ENCODE data around the gene SLC12A5.

SLC12A5 gene

GRCh38 chr20:46049190-46049589, 20.2 kb downstream of the SLC12A5 start:
- Histone ChIP-seq H3K4me3 (ENCODE audit: low read depth in 1 of 2, low read length in 2 of 2) (no peak overlapping the region), H3K27me3 (ENCODE audit: low read depth, low read length) (peaks cover 3% of the 10 kb centered on the region), H3K27ac (ENCODE audit: low read length) (no peak overlapping the region), H3K9me3 (ENCODE audit: control insufficient read depth in 1 of 2, low read length in 2 of 2) (no peaks in the 10 kb centered on the region), H3K36me3 (ENCODE audit: control insufficient read depth in 1 of 2, insufficient read depth in 2 of 2, low read length in 2 of 2) (no peaks in the 10 kb centered on the region), H3K4me1 (ENCODE audit: control insufficient read depth in 1 of 2, insufficient read depth in 2 of 2, low read length in 2 of 2) (no peaks in the 10 kb centered on the region)

- H3K36me3 ChIP-seq (ENCODE audit: control insufficient read depth in 1 of 2, insufficient read depth in 2 of 2, low read length in 2 of 2), result no peaks in the 10 kb centered on the region
- no peak overlapping the region for H3K4me3 ChIP-seq (ENCODE audit: low read depth in 1 of 2, low read length in 2 of 2)
- H3K4me1 ChIP-seq (ENCODE audit: control insufficient read depth in 1 of 2, insufficient read depth in 2 of 2, low read length in 2 of 2), result no peaks in the 10 kb centered on the region
- no peaks in the 10 kb centered on the region for H3K9me3 ChIP-seq (ENCODE audit: control insufficient read depth in 1 of 2, low read length in 2 of 2)
- peaks cover 3% of the 10 kb centered on the region for H3K27me3 ChIP-seq (ENCODE audit: low read depth, low read length)
- no peak overlapping the region for H3K27ac ChIP-seq (ENCODE audit: low read length)
Measured at GRCh38 chr20:46049815-46050214, 20.8 kb downstream of the SLC12A5 start.

GRCh38 chr20:46050444-46050843, 21.4 kb downstream of the SLC12A5 start:
- no peak overlapping the region for H3K4me3 ChIP-seq (ENCODE audit: low read depth in 1 of 2, low read length in 2 of 2)
- peaks cover 3% of the 10 kb centered on the region for H3K27me3 ChIP-seq (ENCODE audit: low read depth, low read length)
- H3K27ac ChIP-seq (ENCODE audit: low read length), result no peak overlapping the region
- no peaks in the 10 kb centered on the region for H3K9me3 ChIP-seq (ENCODE audit: control insufficient read depth in 1 of 2, low read length in 2 of 2)
- H3K4me1 ChIP-seq (ENCODE audit: control insufficient read depth in 1 of 2, insufficient read depth in 2 of 2, low read length in 2 of 2), result no peaks in the 10 kb centered on the region
- H3K36me3 ChIP-seq (ENCODE audit: control insufficient read depth in 1 of 2, insufficient read depth in 2 of 2, low read length in 2 of 2), result no peaks in the 10 kb centered on the region

GRCh38 chr20:46050885-46051284, 21.9 kb downstream of the SLC12A5 start:
- H3K36me3 ChIP-seq (ENCODE audit: control insufficient read depth in 1 of 2, insufficient read depth in 2 of 2, low read length in 2 of 2), result no peaks in the 10 kb centered on the region
- H3K27ac ChIP-seq (ENCODE audit: low read length), result no peak overlapping the region
- H3K4me1 ChIP-seq (ENCODE audit: control insufficient read depth in 1 of 2, insufficient read depth in 2 of 2, low read length in 2 of 2), result no peaks in the 10 kb centered on the region
- no peaks in the 10 kb centered on the region for H3K9me3 ChIP-seq (ENCODE audit: control insufficient read depth in 1 of 2, low read length in 2 of 2)
- peaks cover 3% of the 10 kb centered on the region for H3K27me3 ChIP-seq (ENCODE audit: low read depth, low read length)
- no peak overlapping the region for H3K4me3 ChIP-seq (ENCODE audit: low read depth in 1 of 2, low read length in 2 of 2)

- Histone ChIP-seq H3K36me3 (ENCODE audit: control insufficient read depth in 1 of 2, insufficient read depth in 2 of 2, low read length in 2 of 2) (no peaks in the 10 kb centered on the region), H3K4me1 (ENCODE audit: control insufficient read depth in 1 of 2, insufficient read depth in 2 of 2, low read length in 2 of 2) (peaks cover 0 to under 1% of the 10 kb centered on the region in 2 donors), H3K9me3 (ENCODE audit: control insufficient read depth in 1 of 2, low read length in 2 of 2) (no peaks in the 10 kb centered on the region), H3K27me3 (ENCODE audit: low read depth, low read length) (peaks cover 6% of the 10 kb centered on the region), H3K4me3 (ENCODE audit: low read depth in 1 of 2, low read length in 2 of 2) (no peak overlapping the region), H3K27ac (ENCODE audit: low read length) (no peak overlapping the region)
Measured at GRCh38 chr20:46051556-46052308, 22.7 kb downstream of the SLC12A5 start.

GRCh38 chr20:46053416-46053815, 24.4 kb downstream of the SLC12A5 start:
- peaks cover 8% of the 10 kb centered on the region for H3K27me3 ChIP-seq (ENCODE audit: low read depth, low read length)
- H3K4me1 ChIP-seq (ENCODE audit: control insufficient read depth in 1 of 2, insufficient read depth in 2 of 2, low read length in 2 of 2), result peaks cover under 1 to 17% of the 10 kb centered on the region in 2 donors
- H3K36me3 ChIP-seq (ENCODE audit: control insufficient read depth in 1 of 2, insufficient read depth in 2 of 2, low read length in 2 of 2), result no peaks in the 10 kb centered on the region
- no peaks in the 10 kb centered on the region for H3K9me3 ChIP-seq (ENCODE audit: control insufficient read depth in 1 of 2, low read length in 2 of 2)
- no peak overlapping the region for H3K4me3 ChIP-seq (ENCODE audit: low read depth in 1 of 2, low read length in 2 of 2)
- no peak overlapping the region for H3K27ac ChIP-seq (ENCODE audit: low read length)

GRCh38 chr20:46054606-46055005, 25.6 kb downstream of the SLC12A5 start:
- H3K4me1 ChIP-seq (ENCODE audit: control insufficient read depth in 1 of 2, insufficient read depth in 2 of 2, low read length in 2 of 2), result peaks cover 5 to 22% of the 10 kb centered on the region in 2 donors
- no peak overlapping the region for H3K27ac ChIP-seq (ENCODE audit: low read length)
- peaks cover 8% of the 10 kb centered on the region for H3K27me3 ChIP-seq (ENCODE audit: low read depth, low read length)
- no peaks in the 10 kb centered on the region for H3K9me3 ChIP-seq (ENCODE audit: control insufficient read depth in 1 of 2, low read length in 2 of 2)
- no peaks in the 10 kb centered on the region for H3K36me3 ChIP-seq (ENCODE audit: control insufficient read depth in 1 of 2, insufficient read depth in 2 of 2, low read length in 2 of 2)
- H3K4me3 ChIP-seq (ENCODE audit: low read depth in 1 of 2, low read length in 2 of 2), result no peak overlapping the region

- Histone ChIP-seq H3K9me3 (ENCODE audit: control insufficient read depth in 1 of 2, low read length in 2 of 2) (no peaks in the 10 kb centered on the region), H3K4me3 (ENCODE audit: low read depth in 1 of 2, low read length in 2 of 2) (no peak overlapping the region), H3K4me1 (ENCODE audit: control insufficient read depth in 1 of 2, insufficient read depth in 2 of 2, low read length in 2 of 2) (peaks cover 5 to 22% of the 10 kb centered on the region in 2 donors), H3K36me3 (ENCODE audit: control insufficient read depth in 1 of 2, insufficient read depth in 2 of 2, low read length in 2 of 2) (no peaks in the 10 kb centered on the region), H3K27ac (ENCODE audit: low read length) (no peak overlapping the region), H3K27me3 (ENCODE audit: low read depth, low read length) (peaks cover 8% of the 10 kb centered on the region)
Measured at GRCh38 chr20:46055269-46055668, 26.3 kb downstream of the SLC12A5 start.

- Histone ChIP-seq H3K27ac (ENCODE audit: low read length) (no peak overlapping the region), H3K4me3 (ENCODE audit: low read depth in 1 of 2, low read length in 2 of 2) (no peak overlapping the region), H3K36me3 (ENCODE audit: control insufficient read depth in 1 of 2, insufficient read depth in 2 of 2, low read length in 2 of 2) (peaks cover 3 to 8% of the 10 kb centered on the region in 2 donors), H3K9me3 (ENCODE audit: control insufficient read depth in 1 of 2, low read length in 2 of 2) (no peaks in the 10 kb centered on the region), H3K27me3 (ENCODE audit: low read depth, low read length) (peaks cover 8% of the 10 kb centered on the region), H3K4me1 (ENCODE audit: control insufficient read depth in 1 of 2, insufficient read depth in 2 of 2, low read length in 2 of 2) (peaks cover 5 to 28% of the 10 kb centered on the region in 2 donors)
Measured at GRCh38 chr20:46056027-46056833, 27.2 kb downstream of the SLC12A5 start.

- Histone ChIP-seq H3K27me3 (ENCODE audit: low read depth, low read length) (peaks cover 8% of the 10 kb centered on the region), H3K27ac (ENCODE audit: low read length) (no peak overlapping the region), H3K36me3 (ENCODE audit: control insufficient read depth in 1 of 2, insufficient read depth in 2 of 2, low read length in 2 of 2) (peaks cover 13 to 18% of the 10 kb centered on the region in 2 donors), H3K4me3 (ENCODE audit: low read depth in 1 of 2, low read length in 2 of 2) (peak overlapping the region in 1 of 2 donors; percentile 50), H3K4me1 (ENCODE audit: control insufficient read depth in 1 of 2, insufficient read depth in 2 of 2, low read length in 2 of 2) (peaks cover 5 to 33% of the 10 kb centered on the region in 2 donors), H3K9me3 (ENCODE audit: control insufficient read depth in 1 of 2, low read length in 2 of 2) (no peaks in the 10 kb centered on the region)
Measured at GRCh38 chr20:46056970-46057855, 28.2 kb downstream of the SLC12A5 start.

All from muscle layer of duodenum (tissue), 2 donors.